Measurements from ENCODE around the gene PRAMEF5. TPM values are rescaled to one million over a fixed set of nuclear protein-coding genes. Genes with fewer than 3 reads are reported as not detected.
"Not testable (repeated sequence)": the region's sequence is repeated elsewhere in the genome, so short reads cannot be mapped to it uniquely, and the experiment has no call there.

PRAMEF5 gene
- total and polyA plus RNA-seq, 2 donors (not counting 1 experiment from before 2014, with no cell fraction given): not detected

GRCh38 chr1:13227271-13228055, 26.5 kb upstream of the PRAMEF5 start:
- H3K9me3 Mint-ChIP-seq (ENCODE audit: insufficient read depth); H3K4me3 Mint-ChIP-seq; H3K4me3 ChIP-seq (ENCODE audit: control extremely low read depth in 1 of 5, extremely low read depth in 1 of 5, insufficient read depth in 1 of 5, low read depth in 2 of 5, low read length in 4 of 5); H3K4me2 ChIP-seq (replicated peaks; ENCODE audit: low read depth, low read length, poor library complexity, severe bottlenecking); ATAC-seq (ENCODE audit: low read depth); H3K27ac ChIP-seq (ENCODE audit: low read length in 2 of 2); H3K27me3 Mint-ChIP-seq; H4K20me1 ChIP-seq (ENCODE audit: control insufficient read depth, insufficient read depth, low read length, poor library complexity, severe bottlenecking); POLR2A ChIA-PET; H3K36me3 ChIP-seq (replicated peaks in 1 of 2; ENCODE audit: control extremely low read depth in 1 of 2, control insufficient read depth in 1 of 2, extremely low read depth in 1 of 2, insufficient read depth in 2 of 2, low read length in 1 of 2); H2AFZ ChIP-seq (ENCODE audit: insufficient read depth, low read depth, low read length, poor library complexity, severe bottlenecking); H3K79me2 ChIP-seq (ENCODE audit: control insufficient read depth, insufficient read depth, low read length); DNase-seq; H3K27ac Mint-ChIP-seq; H3K27me3 ChIP-seq (replicated peaks in 1 of 4; ENCODE audit: control extremely low read depth in 1 of 4, control insufficient read depth in 3 of 4, insufficient read depth in 4 of 4, low read length in 3 of 4); intact Hi-C loops (cut with micrococcal nuclease); H3K4me1 ChIP-seq (ENCODE audit: control insufficient read depth in 2 of 2, insufficient read depth in 2 of 2, low read length in 2 of 2); H3K9me3 ChIP-seq (ENCODE audit: control extremely low read depth in 1 of 3, control insufficient read depth in 2 of 3, insufficient read depth in 1 of 3, low read length in 2 of 3); H3K9ac ChIP-seq (ENCODE audit: low read length); H3K4me1 Mint-ChIP-seq: not testable (repeated sequence)
- CTCF ChIA-PET: interaction anchor here (0.6 to 0.7 kb wide), 2 partner anchors 9 to 14 kb away, joined by 3 to 4 read pairs; no protein-coding TSS in a partner anchor
- 92% methylated on average over 6 of the region's 8 CpGs for WGBS (ENCODE audit: insufficient coverage)

DNA sequence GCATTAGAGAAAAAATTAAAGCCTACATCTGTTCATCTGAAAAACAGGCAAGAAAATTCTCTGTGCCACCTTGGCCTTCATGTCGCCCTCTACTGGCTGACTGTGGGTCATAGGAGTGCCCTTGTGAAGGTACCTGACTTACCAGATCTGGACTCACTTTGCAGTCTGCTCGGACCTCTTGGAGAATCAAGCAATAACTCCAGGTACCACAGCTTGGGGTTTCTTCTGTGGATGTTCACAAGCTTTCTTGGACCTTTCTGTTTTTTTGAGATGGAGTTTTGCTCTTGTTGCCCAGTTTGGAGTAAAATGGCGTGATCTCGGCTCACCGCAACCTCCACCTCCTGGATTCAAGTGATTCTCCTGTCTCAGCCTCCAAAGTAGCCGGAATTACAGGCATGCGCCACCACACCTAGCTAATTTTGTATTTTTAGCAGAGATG, 25.6 kb upstream of the PRAMEF5 start:
- no peaks in the 10 kb centered on the region for H3K79me2 ChIP-seq (ENCODE audit: control insufficient read depth, insufficient read depth, low read length)
- H3K27me3 ChIP-seq (replicated peaks in 1 of 4; ENCODE audit: control extremely low read depth in 1 of 4, control insufficient read depth in 3 of 4, insufficient read depth in 4 of 4, low read length in 3 of 4): no peaks in the 10 kb centered on the region
- peaks cover 4% of the 10 kb centered on the region for H3K27me3 Mint-ChIP-seq
- no peaks in the 10 kb centered on the region for H3K9me3 Mint-ChIP-seq (ENCODE audit: insufficient read depth)
- H4K20me1 ChIP-seq (ENCODE audit: control insufficient read depth, insufficient read depth, low read length, poor library complexity, severe bottlenecking): no peaks in the 10 kb centered on the region
- no peaks in the 10 kb centered on the region for H3K36me3 ChIP-seq (replicated peaks in 1 of 2; ENCODE audit: control extremely low read depth in 1 of 2, control insufficient read depth in 1 of 2, extremely low read depth in 1 of 2, insufficient read depth in 2 of 2, low read length in 1 of 2)
- H3K4me1 ChIP-seq (ENCODE audit: control insufficient read depth in 2 of 2, insufficient read depth in 2 of 2, low read length in 2 of 2): no peaks in the 10 kb centered on the region
- H3K9ac ChIP-seq (ENCODE audit: low read length): no peak overlapping the region
- 83% methylated on average over 7 of the region's 7 CpGs for WGBS (ENCODE audit: insufficient coverage)
- ATAC-seq (ENCODE audit: low read depth): no peak
- DNase-seq: peak; percentile 18
- intact Hi-C loops (cut with micrococcal nuclease): no loop called here
- TF ChIP-seq EZH2 (IDR thresholded peaks at IDR 0.05; ENCODE audit: borderline replicate concordance, insufficient read depth, low read depth, low read length, poor library complexity, severe bottlenecking): no peak
- TF ChIP-seq, protein P1, sequence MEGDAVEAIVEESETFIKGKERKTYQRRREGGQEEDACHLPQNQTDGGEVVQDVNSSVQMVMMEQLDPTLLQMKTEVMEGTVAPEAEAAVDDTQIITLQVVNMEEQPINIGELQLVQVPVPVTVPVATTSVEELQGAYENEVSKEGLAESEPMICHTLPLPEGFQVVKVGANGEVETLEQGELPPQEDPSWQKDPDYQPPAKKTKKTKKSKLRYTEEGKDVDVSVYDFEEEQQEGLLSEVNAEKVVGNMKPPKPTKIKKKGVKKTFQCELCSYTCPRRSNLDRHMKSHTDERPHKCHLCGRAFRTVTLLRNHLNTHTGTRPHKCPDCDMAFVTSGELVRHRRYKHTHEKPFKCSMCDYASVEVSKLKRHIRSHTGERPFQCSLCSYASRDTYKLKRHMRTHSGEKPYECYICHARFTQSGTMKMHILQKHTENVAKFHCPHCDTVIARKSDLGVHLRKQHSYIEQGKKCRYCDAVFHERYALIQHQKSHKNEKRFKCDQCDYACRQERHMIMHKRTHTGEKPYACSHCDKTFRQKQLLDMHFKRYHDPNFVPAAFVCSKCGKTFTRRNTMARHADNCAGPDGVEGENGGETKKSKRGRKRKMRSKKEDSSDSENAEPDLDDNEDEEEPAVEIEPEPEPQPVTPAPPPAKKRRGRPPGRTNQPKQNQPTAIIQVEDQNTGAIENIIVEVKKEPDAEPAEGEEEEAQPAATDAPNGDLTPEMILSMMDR (IDR thresholded peaks at IDR 0.05): peak; percentile 56
- no peak overlapping the region for H3K4me3 Mint-ChIP-seq
- H3K4me3 ChIP-seq (ENCODE audit: control extremely low read depth in 1 of 5, extremely low read depth in 1 of 5, insufficient read depth in 1 of 5, low read depth in 2 of 5, low read length in 4 of 5): no peak overlapping the region
- no peaks in the 10 kb centered on the region for H3K4me1 Mint-ChIP-seq
- POLR2A ChIA-PET: no interaction called here
- no peaks in the 10 kb centered on the region for H3K9me3 ChIP-seq (ENCODE audit: control extremely low read depth in 1 of 3, control insufficient read depth in 2 of 3, insufficient read depth in 1 of 3, low read length in 2 of 3)
- H2AFZ ChIP-seq (ENCODE audit: insufficient read depth, low read depth, low read length, poor library complexity, severe bottlenecking): no peak overlapping the region
- H3K27ac Mint-ChIP-seq: no peak overlapping the region
- CTCF ChIA-PET: interaction anchor here (0.6 kb wide), 1 partner anchor 13 kb away, joined by 3 read pairs; no protein-coding TSS in a partner anchor
- H3K27ac ChIP-seq (ENCODE audit: low read length in 2 of 2): no peak overlapping the region
- no peak overlapping the region for H3K4me2 ChIP-seq (replicated peaks; ENCODE audit: low read depth, low read length, poor library complexity, severe bottlenecking)

GRCh38 chr1:13230096-13230495, 23.9 kb upstream of the PRAMEF5 start:
- H3K27me3 ChIP-seq (replicated peaks in 1 of 4; ENCODE audit: control extremely low read depth in 1 of 4, control insufficient read depth in 3 of 4, insufficient read depth in 4 of 4, low read length in 3 of 4); H3K27me3 Mint-ChIP-seq; intact Hi-C loops (cut with micrococcal nuclease); H3K4me1 Mint-ChIP-seq; H4K20me1 ChIP-seq (ENCODE audit: control insufficient read depth, insufficient read depth, low read length, poor library complexity, severe bottlenecking); H3K4me1 ChIP-seq (ENCODE audit: control insufficient read depth in 2 of 2, insufficient read depth in 2 of 2, low read length in 2 of 2); H2AFZ ChIP-seq (ENCODE audit: insufficient read depth, low read depth, low read length, poor library complexity, severe bottlenecking); POLR2A ChIA-PET; H3K9me3 ChIP-seq (ENCODE audit: control extremely low read depth in 1 of 3, control insufficient read depth in 2 of 3, insufficient read depth in 1 of 3, low read length in 2 of 3); H3K4me3 ChIP-seq (ENCODE audit: control extremely low read depth in 1 of 5, extremely low read depth in 1 of 5, insufficient read depth in 1 of 5, low read depth in 2 of 5, low read length in 4 of 5); H3K9ac ChIP-seq (ENCODE audit: low read length); H3K9me3 Mint-ChIP-seq (ENCODE audit: insufficient read depth); H3K79me2 ChIP-seq (ENCODE audit: control insufficient read depth, insufficient read depth, low read length); H3K27ac Mint-ChIP-seq; DNase-seq; H3K4me3 Mint-ChIP-seq; H3K4me2 ChIP-seq (replicated peaks; ENCODE audit: low read depth, low read length, poor library complexity, severe bottlenecking); H3K27ac ChIP-seq (ENCODE audit: low read length in 2 of 2); ATAC-seq (ENCODE audit: low read depth); H3K36me3 ChIP-seq (replicated peaks in 1 of 2; ENCODE audit: control extremely low read depth in 1 of 2, control insufficient read depth in 1 of 2, extremely low read depth in 1 of 2, insufficient read depth in 2 of 2, low read length in 1 of 2): not testable (repeated sequence)
- 88% methylated on average over 5 of the region's 5 CpGs for WGBS (ENCODE audit: insufficient coverage)
- CTCF ChIA-PET: interaction anchor here (1.1 kb wide), 1 partner anchor 9 kb away, joined by 3 read pairs; no protein-coding TSS in a partner anchor

All from B cell (primary cell).